HL-60 (cell line): ENCODE measurements around the gene TTC17.

Experiments
- DNase-seq, 2 experiments: peaks; one replicate each; pipeline ENCODE4 v3.0.0-alpha.2; 2010 to 2020; ENCODE audit warnings: low read depth in 1 of 2, low spot score in 1 of 2
- H3K27ac ChIP-seq: fragments of 250-450 bp; sonication (Bioruptor Pico); replicated peaks from 2 replicates; pipeline ENCODE4 v1.5.1; 2020; ENCODE audit warnings: mild to moderate bottlenecking, moderate library complexity
- H3K27me3 ChIP-seq: fragments of 250-450 bp; sonication (Bioruptor Pico); 2 replicates; pipeline ENCODE4 v1.5.1; 2021; ENCODE audit warnings: mild to moderate bottlenecking, moderate library complexity; ENCODE audit not compliant: insufficient read depth, poor library complexity, severe bottlenecking
- H3K4me3 ChIP-seq: replicated peaks from 2 replicates; pipeline ENCODE4 v1.5.1; 2011; ENCODE audit warnings: mild to moderate bottlenecking, control low read depth, low read length; ENCODE audit not compliant: insufficient read depth
- GABPA ChIP-seq: IDR thresholded peaks from 2 replicates; pipeline ENCODE4 v1.6.1; 2012; ENCODE audit warnings: low read depth
- POLR2AphosphoS5 ChIP-seq: IDR thresholded peaks from 2 replicates; pipeline ENCODE4 v1.6.1; 2012; ENCODE audit warnings: low read depth
- SPI1 ChIP-seq: IDR thresholded peaks from 2 replicates; pipeline ENCODE4 v1.6.1; 2012; ENCODE audit warnings: low read depth, mild to moderate bottlenecking, borderline replicate concordance
- TF ChIP-seq, protein P1 (sequence below): IDR thresholded peaks from 2 replicates; pipeline ENCODE4 v1.6.1; 2012; ENCODE audit warnings: low read depth; ENCODE audit not compliant: insufficient replicate concordance
- TF ChIP-seq, protein P2 (sequence below): IDR thresholded peaks from one replicate; pipeline ENCODE4 v1.5.1; 2011; ENCODE audit warnings: low read length, control low read depth, inconsistent platforms; ENCODE audit not compliant: insufficient read depth

TTC17 gene

DNA sequence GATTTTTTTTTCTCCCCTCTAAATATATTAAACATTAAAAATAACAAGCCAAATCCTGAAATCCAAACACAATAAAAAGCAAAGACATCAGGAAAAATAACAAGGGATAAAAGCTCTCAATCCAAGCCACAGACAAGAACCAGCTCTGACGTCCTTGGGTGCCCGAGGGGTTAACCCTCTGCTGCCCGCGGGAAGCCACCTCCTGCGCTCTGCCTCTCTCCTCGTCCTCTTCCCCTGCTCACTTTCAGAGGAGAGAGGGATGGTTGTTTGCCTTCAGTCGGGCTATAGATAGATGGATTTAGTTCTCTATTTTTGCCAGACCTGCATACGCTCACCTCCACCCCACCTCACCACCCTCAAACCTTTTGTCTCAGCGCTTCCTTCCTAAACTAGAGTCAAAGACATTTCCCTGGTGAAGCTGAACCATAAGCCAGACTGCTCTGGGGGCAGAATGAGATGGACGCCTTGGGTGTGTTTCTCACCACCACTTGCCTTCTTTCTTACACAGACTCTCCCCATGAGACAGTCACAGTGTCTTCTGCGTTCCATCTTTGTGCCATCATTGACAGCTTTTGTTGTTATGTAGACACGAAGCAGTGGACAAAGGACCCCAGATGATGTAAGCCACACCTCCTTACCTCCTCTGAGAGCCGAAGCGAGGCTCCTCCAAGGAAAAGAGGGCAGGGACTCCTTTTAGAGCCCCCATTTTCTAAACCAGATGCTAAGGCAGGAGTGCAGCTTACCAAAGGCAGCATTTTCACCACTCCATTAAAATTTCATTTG, 179.3 kb downstream of the TTC17 start:
- H3K27me3 ChIP-seq = no peaks in the 10 kb centered on the region
- no peak for DNase-seq
- H3K4me3 ChIP-seq = no peak overlapping the region
- TF ChIP-seq GABPA (no peak), POLR2AphosphoS5 (no peak)
- TF ChIP-seq, protein P1, sequence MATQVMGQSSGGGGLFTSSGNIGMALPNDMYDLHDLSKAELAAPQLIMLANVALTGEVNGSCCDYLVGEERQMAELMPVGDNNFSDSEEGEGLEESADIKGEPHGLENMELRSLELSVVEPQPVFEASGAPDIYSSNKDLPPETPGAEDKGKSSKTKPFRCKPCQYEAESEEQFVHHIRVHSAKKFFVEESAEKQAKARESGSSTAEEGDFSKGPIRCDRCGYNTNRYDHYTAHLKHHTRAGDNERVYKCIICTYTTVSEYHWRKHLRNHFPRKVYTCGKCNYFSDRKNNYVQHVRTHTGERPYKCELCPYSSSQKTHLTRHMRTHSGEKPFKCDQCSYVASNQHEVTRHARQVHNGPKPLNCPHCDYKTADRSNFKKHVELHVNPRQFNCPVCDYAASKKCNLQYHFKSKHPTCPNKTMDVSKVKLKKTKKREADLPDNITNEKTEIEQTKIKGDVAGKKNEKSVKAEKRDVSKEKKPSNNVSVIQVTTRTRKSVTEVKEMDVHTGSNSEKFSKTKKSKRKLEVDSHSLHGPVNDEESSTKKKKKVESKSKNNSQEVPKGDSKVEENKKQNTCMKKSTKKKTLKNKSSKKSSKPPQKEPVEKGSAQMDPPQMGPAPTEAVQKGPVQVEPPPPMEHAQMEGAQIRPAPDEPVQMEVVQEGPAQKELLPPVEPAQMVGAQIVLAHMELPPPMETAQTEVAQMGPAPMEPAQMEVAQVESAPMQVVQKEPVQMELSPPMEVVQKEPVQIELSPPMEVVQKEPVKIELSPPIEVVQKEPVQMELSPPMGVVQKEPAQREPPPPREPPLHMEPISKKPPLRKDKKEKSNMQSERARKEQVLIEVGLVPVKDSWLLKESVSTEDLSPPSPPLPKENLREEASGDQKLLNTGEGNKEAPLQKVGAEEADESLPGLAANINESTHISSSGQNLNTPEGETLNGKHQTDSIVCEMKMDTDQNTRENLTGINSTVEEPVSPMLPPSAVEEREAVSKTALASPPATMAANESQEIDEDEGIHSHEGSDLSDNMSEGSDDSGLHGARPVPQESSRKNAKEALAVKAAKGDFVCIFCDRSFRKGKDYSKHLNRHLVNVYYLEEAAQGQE = no peak
- H3K27ac ChIP-seq = no peak overlapping the region

DNA sequence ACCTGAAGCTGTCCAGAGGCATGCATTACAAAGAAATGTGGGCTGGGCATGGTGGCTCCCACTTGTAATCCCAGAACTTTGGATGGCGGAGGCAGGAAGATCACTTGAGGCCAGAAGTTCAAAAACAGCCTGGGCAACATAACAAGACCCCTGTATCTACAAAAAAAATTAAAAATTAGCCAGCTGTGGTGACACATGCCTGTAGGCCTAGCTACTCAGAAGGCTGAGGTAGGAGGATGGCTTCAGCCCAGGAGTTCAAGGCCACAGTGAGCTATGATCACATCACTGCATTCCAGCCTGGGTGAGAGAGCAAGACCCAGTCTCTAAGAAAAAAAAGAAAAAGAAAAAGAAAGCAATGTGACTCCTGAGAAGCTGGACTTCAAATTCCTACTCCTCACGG, 183.3 kb downstream of the TTC17 start:
- TF ChIP-seq, protein P2, sequence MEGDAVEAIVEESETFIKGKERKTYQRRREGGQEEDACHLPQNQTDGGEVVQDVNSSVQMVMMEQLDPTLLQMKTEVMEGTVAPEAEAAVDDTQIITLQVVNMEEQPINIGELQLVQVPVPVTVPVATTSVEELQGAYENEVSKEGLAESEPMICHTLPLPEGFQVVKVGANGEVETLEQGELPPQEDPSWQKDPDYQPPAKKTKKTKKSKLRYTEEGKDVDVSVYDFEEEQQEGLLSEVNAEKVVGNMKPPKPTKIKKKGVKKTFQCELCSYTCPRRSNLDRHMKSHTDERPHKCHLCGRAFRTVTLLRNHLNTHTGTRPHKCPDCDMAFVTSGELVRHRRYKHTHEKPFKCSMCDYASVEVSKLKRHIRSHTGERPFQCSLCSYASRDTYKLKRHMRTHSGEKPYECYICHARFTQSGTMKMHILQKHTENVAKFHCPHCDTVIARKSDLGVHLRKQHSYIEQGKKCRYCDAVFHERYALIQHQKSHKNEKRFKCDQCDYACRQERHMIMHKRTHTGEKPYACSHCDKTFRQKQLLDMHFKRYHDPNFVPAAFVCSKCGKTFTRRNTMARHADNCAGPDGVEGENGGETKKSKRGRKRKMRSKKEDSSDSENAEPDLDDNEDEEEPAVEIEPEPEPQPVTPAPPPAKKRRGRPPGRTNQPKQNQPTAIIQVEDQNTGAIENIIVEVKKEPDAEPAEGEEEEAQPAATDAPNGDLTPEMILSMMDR = no peak
- TF ChIP-seq POLR2AphosphoS5 (no peak), GABPA (no peak), SPI1 (no peak)
- TF ChIP-seq, protein P1 = no peak
- Histone ChIP-seq H3K4me3 (no peak overlapping the region), H3K27ac (no peak overlapping the region), H3K27me3 (no peaks in the 10 kb centered on the region)
- no peak for DNase-seq

DNA sequence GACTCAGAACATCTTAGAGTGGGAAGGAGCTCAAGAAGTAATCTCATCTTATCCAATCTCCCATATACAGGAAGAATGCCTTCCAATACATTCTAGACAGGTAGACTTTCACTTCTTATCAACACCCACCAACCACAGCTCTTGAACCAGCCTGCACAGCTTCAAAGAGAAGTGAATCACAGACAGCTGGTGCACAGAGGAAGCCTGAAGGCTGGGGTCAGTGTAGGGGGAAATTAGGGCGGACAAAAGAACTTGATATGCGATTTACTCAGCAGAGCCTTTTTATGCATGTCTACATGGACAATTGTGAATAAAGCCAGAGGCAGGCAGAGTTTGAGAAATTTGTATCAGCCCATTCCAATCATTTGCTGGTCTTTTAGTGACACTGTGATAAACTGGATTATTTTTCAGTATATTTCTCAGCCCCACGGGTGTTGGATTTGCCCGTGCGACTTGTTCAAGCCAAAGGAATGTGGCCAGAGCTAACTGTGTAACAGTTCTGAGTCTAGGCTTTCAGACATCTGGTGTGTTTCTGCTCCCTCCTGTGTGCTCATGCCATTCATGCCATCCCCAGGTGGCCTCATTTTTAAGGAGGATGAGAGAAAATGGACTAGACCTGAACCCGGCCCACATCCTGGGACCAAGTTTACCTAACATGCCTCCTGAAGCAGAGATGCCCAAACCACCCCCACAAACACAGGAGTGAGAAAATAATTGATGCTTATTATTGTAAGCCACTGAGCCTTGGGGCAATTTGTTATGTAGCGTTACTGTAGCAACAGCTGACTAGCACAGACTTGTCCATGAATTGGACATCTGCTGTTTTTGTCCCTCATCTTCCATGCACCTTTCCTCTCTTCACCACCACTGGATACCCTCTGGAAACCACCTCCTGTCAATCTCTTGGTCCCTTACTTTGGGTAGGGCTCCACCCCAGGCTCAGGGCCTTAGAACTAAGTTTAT, 184.3 kb downstream of the TTC17 start:
- TF ChIP-seq POLR2AphosphoS5 (no peak), GABPA (no peak), SPI1 (no peak)
- TF ChIP-seq, protein P1 = no peak
- TF ChIP-seq, protein P2 = no peak
- DNase-seq = no peak
- H3K27me3 ChIP-seq = no peaks in the 10 kb centered on the region
- no peak overlapping the region for H3K4me3 ChIP-seq
- H3K27ac ChIP-seq = no peak overlapping the region
